ENCODE measurements around the gene TM7SF2. TPM values are rescaled to one million over a fixed set of nuclear protein-coding genes. Genes with fewer than 3 reads are reported as not detected.
A peak's percentile ranks its signal among the peaks of the same experiment; 100 is the strongest.

TM7SF2 gene
- total and polyA plus RNA-seq, 2 of the 13 experiments (the other 11 are each of a cell fraction or from before 2014, with no cell fraction given), result 56.0 to 66.9 TPM

- TF ChIP-seq BCLAF1 (IDR thresholded peaks at IDR 0.05) (no peak), CENPBD1 (CRISPR knock-in tag; IDR thresholded peaks at IDR 0.05; ENCODE audit: borderline replicate concordance, low read depth) (peak; percentile 36; the same call in 1 of the 2 replicates), CENPX (CRISPR knock-in tag; IDR thresholded peaks at IDR 0.05) (no peak), HIVEP1 (CRISPR knock-in tag; IDR thresholded peaks at IDR 0.05) (peak; percentile 52; the same call in 1 of the 2 replicates), SYNCRIP (IDR thresholded peaks at IDR 0.05; ENCODE audit: insufficient read depth, low read depth, low read length) (no peak), JARID2 (CRISPR knock-in tag; IDR thresholded peaks at IDR 0.05; ENCODE audit: insufficient replicate concordance) (no peak), ZNF501 (CRISPR knock-in tag; IDR thresholded peaks at IDR 0.05) (peak; percentile 70), KDM5A (IDR thresholded peaks at IDR 0.05; ENCODE audit: borderline replicate concordance, low read length) (peak; percentile 99), ZBTB39 (CRISPR knock-in tag; IDR thresholded peaks at IDR 0.05) (no peak), ZNF549 (CRISPR knock-in tag; IDR thresholded peaks at IDR 0.05) (no peak), EEA1 (CRISPR knock-in tag; IDR thresholded peaks at IDR 0.05; ENCODE audit: borderline replicate concordance) (no peak), ZEB1 (IDR thresholded peaks at IDR 0.05; ENCODE audit: insufficient replicate concordance, low read depth) (peak; percentile 90), PRMT3 (CRISPR knock-in tag; IDR thresholded peaks at IDR 0.05; ENCODE audit: borderline replicate concordance, low read depth) (no peak), KAT2B (IDR thresholded peaks at IDR 0.05; ENCODE audit: borderline replicate concordance, low read depth, low read length) (no peak), ZNF772 (CRISPR knock-in tag; IDR thresholded peaks at IDR 0.05) (peak; percentile 75), IKZF5 (CRISPR knock-in tag; IDR thresholded peaks at IDR 0.05) (peak; percentile 83; the same call in 1 of the 2 replicates), ZSCAN29 (CRISPR knock-in tag; conservative IDR thresholded peaks at IDR 0.05) (no peak; the same call in 1 of the 2 replicates), ZNF296 (CRISPR knock-in tag; conservative IDR thresholded peaks at IDR 0.05) (no peak), ZNF362 (CRISPR knock-in tag; IDR thresholded peaks at IDR 0.05; ENCODE audit: borderline replicate concordance) (0 out of 2 replicates have a peak, but pooled peaks have one; percentile 65), NFRKB (IDR thresholded peaks at IDR 0.05) (peak; percentile 59; the same call in 1 of the 2 replicates)
Observed at GRCh38 chr11:65095974-65096806, 15.5 kb upstream of the TM7SF2 start, which contains the start of gene VPS51 (continued).

Data from HepG2 (cell line).